PC-9 (cell line): ENCODE results near the gene POLD1. TPM values are rescaled to one million over a fixed set of nuclear protein-coding genes. Genes with fewer than 3 reads are reported as not detected.

ENCODE experiments used
- BruUV-seq: library from RNA; stranded (reverse); fragments of 400-500 nt; replicated peaks from 2 replicates; lab custom pipeline; 2021; lab: Mats Ljungman, UMichigan
- CTCF ChIA-PET: fragments of 300-600 bp; sonication (Branson Sonifier 250); formaldehyde crosslinking; loops from one replicate; lab custom pipeline; 2022; ENCODE audit warnings: antibody characterized with exemption; lab: Charles Lee
- POLR2A ChIA-PET: fragments of 300-600 bp; sonication (Branson Sonifier 250); formaldehyde crosslinking; loops from one replicate; lab custom pipeline; 2022; ENCODE audit warnings: antibody characterized with exemption; ENCODE audit not compliant: unreplicated experiment; lab: Charles Lee
- DNase-seq, 2 experiments: peaks; one replicate each; pipeline versions ENCODE4 v3.0.0 to v3.0.0-alpha.2; 2015 to 2022; ENCODE audit warnings: mixed read lengths in 1 of 2
- H2AFZ ChIP-seq: fragments of 200-600 bp; sonication (generic); 2 replicates; pipeline ENCODE4 v1.8.1; 2017; ENCODE audit warnings: antibody characterized with exemption
- H3F3A ChIP-seq: fragments of 200-600 bp; sonication (generic); 2 replicates; pipeline ENCODE4 v1.8.1; 2017; ENCODE audit warnings: antibody characterized with exemption, mild to moderate bottlenecking, low read depth; ENCODE audit not compliant: insufficient read depth
- H3K27ac ChIP-seq: fragments of 200-600 bp; sonication (generic); 2 replicates; pipeline ENCODE4 v1.6.1; 2016; ENCODE audit warnings: mixed run types
- H3K27me3 ChIP-seq: fragments of 200-600 bp; sonication (generic); 2 replicates; pipeline ENCODE4 v1.6.1; 2016; ENCODE audit warnings: low read depth, mixed run types; ENCODE audit not compliant: insufficient read depth
- H3K36me3 ChIP-seq: fragments of 200-600 bp; sonication (generic); 2 replicates; pipeline ENCODE4 v1.6.1; 2016; ENCODE audit warnings: low read depth, mixed run types
- H3K4me1 ChIP-seq: fragments of 200-600 bp; sonication (generic); replicated peaks from 2 replicates; pipeline ENCODE4 v1.6.1; 2016; ENCODE audit warnings: mixed run types; ENCODE audit not compliant: insufficient read depth
- H3K4me2 ChIP-seq: fragments of 200-600 bp; sonication (generic); 2 replicates; pipeline ENCODE4 v1.6.1; 2017; ENCODE audit warnings: mixed run types
- H3K4me3 ChIP-seq: fragments of 200-600 bp; sonication (generic); 2 replicates; pipeline ENCODE4 v1.6.1; 2016; ENCODE audit warnings: mixed run types
- H3K79me2 ChIP-seq: fragments of 200-600 bp; sonication (generic); 2 replicates; pipeline ENCODE4 v1.6.1; 2017; ENCODE audit warnings: low read depth, mixed run types
- H3K9me2 ChIP-seq: fragments of 200-600 bp; sonication (generic); 2 replicates; pipeline ENCODE4 v1.8.1; 2017; ENCODE audit warnings: mild to moderate bottlenecking; ENCODE audit not compliant: insufficient read depth
- H3K9me3 ChIP-seq: fragments of 200-600 bp; sonication (generic); 2 replicates; pipeline ENCODE4 v1.8.1; 2016; ENCODE audit warnings: low read depth; ENCODE audit not compliant: insufficient read depth
- H4K20me1 ChIP-seq: fragments of 200-600 bp; sonication (generic); 2 replicates; pipeline ENCODE4 v1.8.1; 2017; ENCODE audit not compliant: insufficient read depth
- EZH2 ChIP-seq: fragments of 200-600 bp; sonication (generic); IDR thresholded peaks from 2 replicates; pipeline ENCODE4 v1.8.0; 2017; ENCODE audit warnings: antibody characterized with exemption, low read depth
- intact Hi-C: fragments of 100-400 bp; cut with micrococcal nuclease; formaldehyde crosslinking; loops from one replicate; pipeline ENCODE4 v1.10.0; 2022; ENCODE audit not compliant: unreplicated experiment
- total RNA-seq: library from RNA; stranded (reverse); gene quantifications from 2 replicates; pipeline ENCODE4 v1.2.3, GENCODE V29; 2021
- TF ChIP-seq, protein P1 (sequence below): fragments of 200-600 bp; sonication (generic); conservative IDR thresholded peaks from 2 replicates; pipeline ENCODE4 v1.6.1; 2017; ENCODE audit warnings: mixed run types, antibody characterized with exemption, mild to moderate bottlenecking, moderate library complexity

POLD1 gene
- total RNA-seq, 1 experiment from 2014 or later, result 101 TPM

- no TSS peak for BruUV-seq
- Histone ChIP-seq H3K36me3 (no peaks in the 10 kb centered on the region), H3K4me2 (no peak overlapping the region), H3K27ac (no peak overlapping the region), H3K4me3 (no peak overlapping the region), H3K79me2 (no peaks in the 10 kb centered on the region), H4K20me1 (no peaks in the 10 kb centered on the region), H3K4me1 (no peaks in the 10 kb centered on the region), H3K9me3 (no peaks in the 10 kb centered on the region), H3K27me3 (peaks cover 89% of the 10 kb centered on the region), H2AFZ (no peak overlapping the region), H3F3A (no peaks in the 10 kb centered on the region), H3K9me2 (no peaks in the 10 kb centered on the region)
- intact Hi-C loops, result no loop called here
- no peak for DNase-seq
- ChIA-PET POLR2A (no interaction called here), CTCF (no interaction called here)
- TF ChIP-seq, protein P1, sequence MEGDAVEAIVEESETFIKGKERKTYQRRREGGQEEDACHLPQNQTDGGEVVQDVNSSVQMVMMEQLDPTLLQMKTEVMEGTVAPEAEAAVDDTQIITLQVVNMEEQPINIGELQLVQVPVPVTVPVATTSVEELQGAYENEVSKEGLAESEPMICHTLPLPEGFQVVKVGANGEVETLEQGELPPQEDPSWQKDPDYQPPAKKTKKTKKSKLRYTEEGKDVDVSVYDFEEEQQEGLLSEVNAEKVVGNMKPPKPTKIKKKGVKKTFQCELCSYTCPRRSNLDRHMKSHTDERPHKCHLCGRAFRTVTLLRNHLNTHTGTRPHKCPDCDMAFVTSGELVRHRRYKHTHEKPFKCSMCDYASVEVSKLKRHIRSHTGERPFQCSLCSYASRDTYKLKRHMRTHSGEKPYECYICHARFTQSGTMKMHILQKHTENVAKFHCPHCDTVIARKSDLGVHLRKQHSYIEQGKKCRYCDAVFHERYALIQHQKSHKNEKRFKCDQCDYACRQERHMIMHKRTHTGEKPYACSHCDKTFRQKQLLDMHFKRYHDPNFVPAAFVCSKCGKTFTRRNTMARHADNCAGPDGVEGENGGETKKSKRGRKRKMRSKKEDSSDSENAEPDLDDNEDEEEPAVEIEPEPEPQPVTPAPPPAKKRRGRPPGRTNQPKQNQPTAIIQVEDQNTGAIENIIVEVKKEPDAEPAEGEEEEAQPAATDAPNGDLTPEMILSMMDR, result no peak
- no peak for TF ChIP-seq EZH2
Observed at GRCh38 chr19:50453243-50453642, 69.1 kb downstream of the POLD1 start.

DNA sequence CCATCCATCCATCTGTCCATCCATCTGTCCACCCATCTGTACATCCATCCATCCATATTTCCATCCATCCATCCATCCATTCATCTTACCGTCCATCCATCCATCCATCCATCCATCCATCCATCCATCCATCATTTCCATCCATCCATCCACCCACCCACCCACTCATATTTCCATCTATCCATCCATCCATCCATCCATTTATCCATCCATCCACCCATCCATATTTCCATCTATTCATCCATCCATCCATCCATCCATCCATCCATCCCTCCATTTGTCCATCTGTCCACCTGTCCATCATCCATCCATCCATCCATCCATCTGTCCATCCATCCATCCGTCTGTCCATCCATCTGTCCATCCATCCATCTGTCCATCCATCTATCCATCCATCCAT, 71.8 kb downstream of the POLD1 start:
- no TSS peak for BruUV-seq
- no peak overlapping the region for H3K4me3 ChIP-seq
- intact Hi-C loops, result no loop called here
- ChIA-PET POLR2A (no interaction called here), CTCF (no interaction called here)
- H3K36me3 ChIP-seq, result no peaks in the 10 kb centered on the region
- no peaks in the 10 kb centered on the region for H3K79me2 ChIP-seq
- peaks cover 7% of the 10 kb centered on the region for H3K4me1 ChIP-seq
- DNase-seq, result no peak
- H3K4me2 ChIP-seq, result no peak overlapping the region
- no peak overlapping the region for H2AFZ ChIP-seq
- no peak for TF ChIP-seq EZH2
- H4K20me1 ChIP-seq, result no peaks in the 10 kb centered on the region
- H3K27ac ChIP-seq, result no peak overlapping the region
- no peaks in the 10 kb centered on the region for H3K9me2 ChIP-seq
- H3F3A ChIP-seq, result no peaks in the 10 kb centered on the region
- peaks cover 67% of the 10 kb centered on the region for H3K27me3 ChIP-seq
- H3K9me3 ChIP-seq, result no peaks in the 10 kb centered on the region

GRCh38 chr19:50457300-50457699, 73.2 kb downstream of the POLD1 start:
- ChIA-PET POLR2A (no interaction called here), CTCF (no interaction called here)
- H3K27ac ChIP-seq, result no peak overlapping the region
- no peak overlapping the region for H2AFZ ChIP-seq
- intact Hi-C loops, result no loop called here
- no peak overlapping the region for H3K4me2 ChIP-seq
- H4K20me1 ChIP-seq, result no peaks in the 10 kb centered on the region
- peaks cover 57% of the 10 kb centered on the region for H3K27me3 ChIP-seq
- H3K9me2 ChIP-seq, result no peaks in the 10 kb centered on the region
- no peaks in the 10 kb centered on the region for H3K79me2 ChIP-seq
- H3K36me3 ChIP-seq, result no peaks in the 10 kb centered on the region
- no TSS peak for BruUV-seq
- no peak overlapping the region for H3K4me3 ChIP-seq
- H3F3A ChIP-seq, result no peaks in the 10 kb centered on the region
- H3K4me1 ChIP-seq, result peaks cover 8% of the 10 kb centered on the region
- DNase-seq, result no peak
- H3K9me3 ChIP-seq, result no peaks in the 10 kb centered on the region
- TF ChIP-seq, protein P1, result no peak
- TF ChIP-seq EZH2, result no peak
